GM23248 (cell line): ENCODE data around the gene ITGB4. TPM values are rescaled to one million over a fixed set of nuclear protein-coding genes. Genes with fewer than 3 reads are reported as not detected.
A peak's percentile ranks its signal among the peaks of the same experiment; 100 is the strongest.

Experiments used
- DNase-seq: peaks from one replicate; pipeline ENCODE4 v3.0.0-alpha.2; 2015
- H2AFZ ChIP-seq: fragments of 200-600 bp; sonication (generic); 2 replicates; pipeline ENCODE4 v1.6.1; 2016; ENCODE audit warnings: antibody characterized with exemption
- H3F3A ChIP-seq: fragments of 200-600 bp; sonication (generic); 2 replicates; pipeline ENCODE4 v1.6.1; 2016; ENCODE audit warnings: mild to moderate bottlenecking, antibody characterized with exemption, mixed run types; ENCODE audit not compliant: insufficient read depth
- H3K27ac ChIP-seq: fragments of 200-600 bp; sonication (generic); 2 replicates; pipeline ENCODE4 v1.5.1; 2016; ENCODE audit warnings: mild to moderate bottlenecking
- H3K27me3 ChIP-seq: fragments of 200-600 bp; sonication (generic); replicated peaks from 2 replicates; pipeline ENCODE4 v1.6.1; 2016; ENCODE audit warnings: mild to moderate bottlenecking; ENCODE audit not compliant: insufficient read depth
- H3K36me3 ChIP-seq: fragments of 200-600 bp; sonication (generic); 2 replicates; pipeline ENCODE4 v1.6.1; 2016; ENCODE audit warnings: low read depth, mild to moderate bottlenecking
- H3K4me1 ChIP-seq: fragments of 200-600 bp; sonication (generic); 2 replicates; pipeline ENCODE4 v1.6.1; 2016; ENCODE audit warnings: mild to moderate bottlenecking; ENCODE audit not compliant: insufficient read depth
- H3K4me2 ChIP-seq: fragments of 200-600 bp; sonication (generic); one replicate; pipeline ENCODE4 v1.6.1; 2016; ENCODE audit warnings: mild to moderate bottlenecking; ENCODE audit not compliant: unreplicated experiment
- H3K4me3 ChIP-seq: fragments of 200-600 bp; sonication (generic); 2 replicates; pipeline ENCODE4 v1.5.1; 2016; ENCODE audit warnings: mild to moderate bottlenecking
- H3K79me2 ChIP-seq: fragments of 200-600 bp; sonication (generic); 2 replicates; pipeline ENCODE4 v1.6.1; 2016; ENCODE audit warnings: mild to moderate bottlenecking; ENCODE audit not compliant: insufficient read depth
- H3K9ac ChIP-seq: fragments of 200-600 bp; sonication (generic); 2 replicates; pipeline ENCODE4 v1.6.1; 2016; ENCODE audit warnings: mild to moderate bottlenecking
- H3K9me2 ChIP-seq: fragments of 200-600 bp; sonication (generic); 2 replicates; pipeline ENCODE4 v1.6.1; 2016; ENCODE audit warnings: mixed run types, mild to moderate bottlenecking, moderate library complexity; ENCODE audit not compliant: insufficient read depth
- H3K9me3 ChIP-seq: fragments of 200-600 bp; sonication (generic); one replicate; pipeline ENCODE4 v1.6.1; 2017; ENCODE audit warnings: low read depth
- H4K20me1 ChIP-seq: fragments of 200-600 bp; sonication (generic); 2 replicates; pipeline ENCODE4 v1.6.0; 2016; ENCODE audit not compliant: insufficient read depth
- EZH2 ChIP-seq: fragments of 200-600 bp; sonication (generic); IDR thresholded peaks from 2 replicates; pipeline ENCODE4 v1.6.1; 2018; ENCODE audit warnings: antibody characterized with exemption, mild to moderate bottlenecking; ENCODE audit not compliant: insufficient read depth, poor library complexity, severe bottlenecking
- EZH2phosphoT487 ChIP-seq: fragments of 200-600 bp; sonication (generic); IDR thresholded peaks from 2 replicates; pipeline ENCODE4 v1.6.1; 2018; ENCODE audit warnings: antibody characterized with exemption, moderate library complexity, mild to moderate bottlenecking, low read depth; ENCODE audit not compliant: insufficient read depth
- WGBS, 2 experiments: methylation state at CpG; one replicate each; pipeline ENCODE4 v1.1.6; 2015 to 2017; ENCODE audit warnings: low lambda C conversion rate in 2 of 2, low coverage in 1 of 2; ENCODE audit errors: missing lambda C conversion rate in 2 of 2; 5-methylcytosine and 5-hydroxymethylcytosine counted together
- in situ Hi-C: fragments of 300-500 bp; cut with MboI; formaldehyde crosslinking; loops from 2 replicates; pipeline ENCODE4 v1.15.0; 2020
- polyA plus RNA-seq: library from polyadenylated mRNA; unstranded; fragments of >200 nt; fragmentation: Nextera tagmentation; extraction: Ambion mirVana; gene quantifications from 2 replicates; pipeline ENCODE4 v1.2.1, GENCODE V29; 2016
- total RNA-seq: library from RNA; depleted of rRNA; stranded (reverse); fragments of >200 nt; shearing (Covaris generic); gene quantifications from 2 replicates; pipeline ENCODE4 v1.2.3, GENCODE V29; 2014

ITGB4 gene
- total and polyA plus RNA-seq, 2 experiments from 2014 or later = under 0.01 to 1.5 TPM

DNA sequence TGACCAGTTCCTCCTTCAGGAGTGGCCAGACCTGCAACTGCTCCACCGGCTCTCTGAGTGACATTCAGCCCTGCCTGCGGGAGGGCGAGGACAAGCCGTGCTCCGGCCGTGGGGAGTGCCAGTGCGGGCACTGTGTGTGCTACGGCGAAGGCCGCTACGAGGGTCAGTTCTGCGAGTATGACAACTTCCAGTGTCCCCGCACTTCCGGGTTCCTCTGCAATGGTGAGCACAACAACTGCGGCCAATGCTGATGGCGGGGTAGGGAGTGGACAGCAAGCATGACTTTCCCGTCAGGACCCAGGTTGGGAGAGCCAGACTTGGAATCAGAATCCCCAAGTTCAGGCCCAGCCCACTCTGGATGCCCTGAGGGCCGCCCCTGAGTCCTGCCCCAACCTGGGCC lies 12.2 kb downstream of the ITGB4 start:
- Histone ChIP-seq H3K27ac (no peak overlapping the region), H3F3A (no peaks in the 10 kb centered on the region), H3K9ac (no peak overlapping the region), H3K9me3 (no peaks in the 10 kb centered on the region), H2AFZ (no peak overlapping the region), H4K20me1 (no peaks in the 10 kb centered on the region), H3K4me2 (no peak overlapping the region), H3K4me3 (no peak overlapping the region), H3K4me1 (no peaks in the 10 kb centered on the region), H3K79me2 (no peaks in the 10 kb centered on the region), H3K27me3 (no peaks in the 10 kb centered on the region), H3K9me2 (no peaks in the 10 kb centered on the region), H3K36me3 (no peaks in the 10 kb centered on the region)
- in situ Hi-C loops = loop anchor here (25.0 kb wide), 1 partner anchor 296 kb away; no protein-coding TSS in a partner anchor
- TF ChIP-seq EZH2 = no peak
- TF ChIP-seq EZH2phosphoT487 = no peak
- no peak for DNase-seq
- WGBS, 2 experiments = 85 to 88% methylated on average over 18 of the region's 18 CpGs

GRCh38 chr17:75734674-75735294 lies 13.5 kb downstream of the ITGB4 start:
- no peaks in the 10 kb centered on the region for H3K9me3 ChIP-seq
- in situ Hi-C loops = loop anchor here (25.0 kb wide), 1 partner anchor 297 kb away; no protein-coding TSS in a partner anchor
- no peaks in the 10 kb centered on the region for H3K4me1 ChIP-seq
- H3K79me2 ChIP-seq = no peaks in the 10 kb centered on the region
- H3K9ac ChIP-seq = no peak overlapping the region
- no peaks in the 10 kb centered on the region for H3K27me3 ChIP-seq
- H3K27ac ChIP-seq = no peak overlapping the region
- H3K4me3 ChIP-seq = no peak overlapping the region
- no peaks in the 10 kb centered on the region for H3F3A ChIP-seq
- no peaks in the 10 kb centered on the region for H4K20me1 ChIP-seq
- no peak for TF ChIP-seq EZH2phosphoT487
- TF ChIP-seq EZH2 = no peak
- 59 to 67% methylated on average over 4 of the region's 4 CpGs for WGBS, 2 experiments
- H3K9me2 ChIP-seq = no peaks in the 10 kb centered on the region
- H2AFZ ChIP-seq = peak overlapping the region; percentile 57
- DNase-seq = no peak
- no peak overlapping the region for H3K4me2 ChIP-seq
- no peaks in the 10 kb centered on the region for H3K36me3 ChIP-seq

DNA sequence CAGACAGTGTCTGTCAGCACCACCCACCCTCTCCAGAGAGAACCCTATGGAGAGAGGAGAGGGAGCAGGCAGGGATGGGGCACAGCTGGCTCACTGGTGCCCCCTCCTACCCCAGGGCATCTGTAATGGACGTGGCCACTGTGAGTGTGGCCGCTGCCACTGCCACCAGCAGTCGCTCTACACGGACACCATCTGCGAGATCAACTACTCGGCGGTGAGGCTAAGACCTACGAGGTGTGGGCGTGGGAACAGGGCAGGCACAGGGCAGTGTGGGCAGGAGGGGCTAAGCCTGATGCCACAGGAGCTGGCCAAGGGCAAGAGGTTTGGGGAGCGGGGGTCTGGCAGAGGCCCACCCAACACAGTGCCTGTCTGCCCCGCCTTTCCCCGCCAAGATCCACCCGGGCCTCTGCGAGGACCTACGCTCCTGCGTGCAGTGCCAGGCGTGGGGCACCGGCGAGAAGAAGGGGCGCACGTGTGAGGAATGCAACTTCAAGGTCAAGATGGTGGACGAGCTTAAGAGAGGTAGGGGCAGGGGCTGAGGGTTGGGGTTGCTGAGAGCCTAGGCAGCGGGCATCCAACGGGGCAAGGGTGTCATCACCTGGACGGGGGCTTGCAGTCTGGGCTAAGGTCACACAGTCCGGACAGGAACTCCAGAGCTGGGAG lies 15.0 kb downstream of the ITGB4 start:
- no peaks in the 10 kb centered on the region for H3K79me2 ChIP-seq
- no peaks in the 10 kb centered on the region for H3K36me3 ChIP-seq
- in situ Hi-C loops = loop anchor here (25.0 kb wide), 1 partner anchor 299 kb away; no protein-coding TSS in a partner anchor

GRCh38 chr17:75737133-75737962 lies 16.1 kb downstream of the ITGB4 start:
- in situ Hi-C loops = loop anchor here (25.0 kb wide), 1 partner anchor 300 kb away; no protein-coding TSS in a partner anchor

More for the DNA sequence above, 15.0 kb downstream of the ITGB4 start:
- no peaks in the 10 kb centered on the region for H3F3A ChIP-seq
- no peak overlapping the region for H3K4me2 ChIP-seq
- no peaks in the 10 kb centered on the region for H3K9me3 ChIP-seq
- WGBS, 2 experiments = 82% methylated on average over 21 to 26 of the region's 26 CpGs
- no peaks in the 10 kb centered on the region for H3K4me1 ChIP-seq
- H3K9ac ChIP-seq = no peak overlapping the region
- H3K27me3 ChIP-seq = no peaks in the 10 kb centered on the region
- no peak for DNase-seq
- H2AFZ ChIP-seq = no peak overlapping the region
- no peaks in the 10 kb centered on the region for H3K9me2 ChIP-seq
- no peaks in the 10 kb centered on the region for H4K20me1 ChIP-seq
- H3K4me3 ChIP-seq = no peak overlapping the region
- no peak overlapping the region for H3K27ac ChIP-seq
- TF ChIP-seq EZH2 = no peak
- no peak for TF ChIP-seq EZH2phosphoT487

More at GRCh38 chr17:75737133-75737962, 16.1 kb downstream of the ITGB4 start:
- Histone ChIP-seq H3K9me3 (no peaks in the 10 kb centered on the region), H3K27ac (no peak overlapping the region), H3F3A (no peaks in the 10 kb centered on the region), H3K4me2 (no peak overlapping the region), H2AFZ (no peak overlapping the region), H3K79me2 (no peaks in the 10 kb centered on the region), H3K27me3 (no peaks in the 10 kb centered on the region), H3K9me2 (no peaks in the 10 kb centered on the region), H3K4me1 (no peaks in the 10 kb centered on the region), H3K9ac (no peak overlapping the region), H4K20me1 (no peaks in the 10 kb centered on the region), H3K36me3 (no peaks in the 10 kb centered on the region), H3K4me3 (no peak overlapping the region)
- no peak for DNase-seq
- 64 to 86% methylated on average over 9 to 19 of the region's 20 CpGs for WGBS, 2 experiments
- TF ChIP-seq EZH2 (no peak), EZH2phosphoT487 (no peak)
